Omental fat pad (tissue), 4 donors: ENCODE measurements around the gene JPH3. TPM values are rescaled to one million over a fixed set of nuclear protein-coding genes. Genes with fewer than 3 reads are reported as not detected.

Experiments
- ATAC-seq: fragments of 150-250 bp; one replicate; pipeline ENCODE4 v1.9.1; 2016; ENCODE audit warnings: mild to moderate bottlenecking, moderate library complexity; ENCODE audit not compliant: low FRiP score
- DNase-seq: peaks from one replicate; pipeline ENCODE4 v3.0.0-alpha.2; 2019; ENCODE audit warnings: low spot score
- CTCF ChIP-seq, 3 donors: fragments of 450-650 bp; IDR thresholded peaks; one replicate each; pipeline ENCODE4 v1.5.1; 2016 to 2017; ENCODE audit warnings: antibody characterized with exemption in 3 of 3, mild to moderate bottlenecking in 3 of 3, moderate library complexity in 2 of 3
- total RNA-seq, 4 donors: library from RNA; depleted of rRNA; stranded (reverse); fragments of >200 nt; gene quantifications; one replicate each; pipeline ENCODE4 v1.1.0, GENCODE V29; 2016

JPH3 gene
- total RNA-seq, 4 donors from 2014 or later: 0.32 TPM; not detected in 3

- peak; percentile 64 for ATAC-seq
- no peak for TF ChIP-seq CTCF (IDR thresholded peaks at IDR 0.05)
- DNase-seq: no peak
Measured at GRCh38 chr16:87661561-87661960, 59.3 kb downstream of the JPH3 start.

DNA sequence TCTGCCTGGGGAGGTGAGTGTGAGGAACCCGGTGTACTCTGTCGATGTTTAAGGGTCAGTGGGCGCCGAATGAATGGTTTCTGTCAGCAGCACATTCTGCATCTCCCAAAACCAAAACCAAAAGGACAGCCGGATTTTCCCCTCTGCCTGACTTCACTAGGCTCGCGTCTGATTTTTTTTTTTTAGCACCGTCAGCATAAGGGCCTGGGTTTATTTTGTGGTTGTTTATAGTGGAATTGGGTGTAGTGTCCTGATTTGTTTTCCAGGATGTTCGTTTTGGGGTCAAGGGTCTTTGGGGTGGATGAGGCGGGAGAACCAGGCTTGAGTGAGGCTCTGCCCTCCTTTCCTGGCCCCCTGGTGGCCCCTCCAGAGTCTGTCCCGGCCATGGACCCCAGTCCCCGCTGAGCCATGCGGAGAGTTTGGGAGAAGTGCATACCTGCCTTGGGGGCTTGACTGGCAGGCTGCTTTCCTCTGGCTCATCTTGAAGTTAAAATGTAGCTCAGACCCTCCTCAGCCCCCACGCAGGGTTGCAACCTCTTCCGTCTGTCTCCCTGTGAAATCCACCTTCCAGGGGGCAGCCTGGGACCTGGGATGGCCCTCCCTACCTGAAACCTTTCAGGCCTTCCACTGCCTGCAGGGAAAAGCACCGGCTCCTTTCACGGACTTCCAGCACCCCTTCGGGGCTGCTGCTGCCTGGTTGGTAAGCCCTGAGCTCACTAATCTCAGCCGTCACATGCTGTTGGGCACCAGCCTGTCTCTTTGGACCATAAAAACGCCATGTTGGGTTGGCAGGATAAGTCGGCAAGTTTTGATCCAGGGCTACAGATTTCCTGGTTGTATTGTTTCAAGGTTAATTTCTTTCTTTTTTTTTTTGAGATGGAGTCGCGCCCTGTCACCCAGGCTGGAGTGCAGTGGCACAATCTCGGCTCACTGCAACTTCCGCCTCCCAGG lies 60.2 kb downstream of the JPH3 start:
- no peak for ATAC-seq
- no peak for TF ChIP-seq CTCF (IDR thresholded peaks at IDR 0.05)
- DNase-seq: no peak

DNA sequence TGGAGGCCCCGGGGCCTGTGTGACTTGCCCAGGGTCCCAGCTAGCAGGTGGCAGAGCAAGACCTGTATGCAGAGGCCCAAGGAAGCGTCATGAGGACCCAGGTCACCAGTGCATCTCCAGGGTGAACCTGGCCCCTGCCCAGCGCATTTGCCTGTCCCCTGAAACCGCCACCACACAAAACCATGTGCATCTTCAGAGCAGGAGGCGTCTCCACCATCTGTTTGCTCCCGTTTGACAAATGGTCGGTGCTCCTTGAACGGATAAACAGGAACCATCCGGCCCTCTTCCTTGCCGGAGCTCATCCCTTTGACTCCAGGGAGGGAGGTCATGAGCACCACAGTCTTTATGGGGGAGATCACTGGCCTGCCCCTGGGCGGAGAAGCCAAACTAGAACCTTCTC lies 62.5 kb downstream of the JPH3 start:
- DNase-seq (no peak), ATAC-seq (no peak)
- TF ChIP-seq CTCF (IDR thresholded peaks at IDR 0.05): no peak

DNA sequence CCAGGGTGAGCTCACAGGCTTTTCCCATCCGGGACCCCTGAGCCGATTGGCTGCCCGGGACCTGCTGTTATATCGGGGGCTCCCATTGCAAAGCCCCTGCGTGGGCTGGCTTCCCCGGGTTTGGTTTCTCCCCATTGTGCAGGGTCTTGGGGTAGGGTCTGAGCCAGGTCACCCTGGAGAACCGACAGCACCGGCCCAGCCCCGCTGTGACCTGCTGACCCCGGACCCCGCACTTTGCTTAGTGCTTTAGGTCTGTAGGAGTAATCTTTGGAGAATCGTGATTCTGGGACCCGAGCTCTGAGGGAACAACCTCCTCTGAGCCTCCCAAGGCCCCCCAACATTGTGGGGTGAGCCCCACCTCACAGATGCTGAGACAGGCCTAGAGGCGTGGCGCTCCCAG lies 62.9 kb downstream of the JPH3 start:
- ATAC-seq (no peak), DNase-seq (no peak)
- no peak for TF ChIP-seq CTCF (IDR thresholded peaks at IDR 0.05)

- no peak for TF ChIP-seq CTCF (IDR thresholded peaks at IDR 0.05)
- no peak for DNase-seq
- no peak for ATAC-seq
Measured at GRCh38 chr16:87666919-87667318, 64.6 kb downstream of the JPH3 start.

GRCh38 chr16:87667443-87667842 lies 65.1 kb downstream of the JPH3 start:
- TF ChIP-seq CTCF (IDR thresholded peaks at IDR 0.05): no peak
- no peak for ATAC-seq
- DNase-seq: no peak

DNA sequence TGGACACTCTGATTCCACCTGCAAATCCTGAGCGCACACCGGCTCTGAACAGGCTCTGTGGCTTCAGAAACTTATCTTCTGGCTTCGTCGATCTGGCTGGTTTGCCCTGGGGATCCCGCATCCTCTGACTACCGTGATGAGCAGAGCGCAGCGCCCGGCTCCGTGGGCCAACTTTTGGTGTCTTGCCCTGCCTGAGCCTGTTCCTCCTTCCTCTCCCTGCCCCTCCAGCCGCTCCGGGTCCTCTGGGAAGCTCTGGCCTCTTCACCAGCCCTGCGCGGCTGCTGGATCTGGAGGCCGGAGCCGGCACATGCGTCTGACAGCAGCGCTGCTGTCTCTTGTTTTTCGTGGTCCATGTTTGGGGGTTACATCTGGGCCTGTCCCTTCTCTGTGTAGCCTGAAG lies 65.6 kb downstream of the JPH3 start:
- DNase-seq (no peak), ATAC-seq (no peak)
- no peak for TF ChIP-seq CTCF (IDR thresholded peaks at IDR 0.05)
